HCT116 (cell line): ENCODE results near the gene SLC34A3. TPM values are rescaled to one million over a fixed set of nuclear protein-coding genes. Genes with fewer than 3 reads are reported as not detected.

ENCODE experiments used
- ATAC-seq: fragments of 200-7000 bp; cut with Tn5 transposase; 2 replicates; pipeline ENCODE4 v1.9.1; 2020; ENCODE audit warnings: mild to moderate bottlenecking, moderate library complexity
- BruUV-seq: library from RNA; stranded (reverse); fragments of 400-500 nt; replicated peaks from 2 replicates; lab custom pipeline; 2021; lab: Mats Ljungman, UMichigan
- CTCF ChIA-PET: fragments of 300-600 bp; sonication (Branson Sonifier 250); formaldehyde crosslinking; loops from one replicate; lab custom pipeline; 2021; ENCODE audit warnings: antibody characterized with exemption; lab: Charles Lee
- POLR2A ChIA-PET: fragments of 300-600, 350-600 bp; sonication (Branson Sonifier 250); formaldehyde crosslinking; loops from one replicate; lab custom pipeline; 2021; ENCODE audit warnings: antibody characterized with exemption; lab: Charles Lee
- RAD21 ChIA-PET, 2 experiments: fragments of 300-600 bp; sonication (Branson Sonifier 250); formaldehyde crosslinking; loops; one replicate each; lab custom pipeline; 2023; ENCODE audit warnings: low total read pairs in 2 of 2; ENCODE audit not compliant: uncharacterized antibody in 2 of 2, unreplicated experiment in 2 of 2, low non-redundant PET in 1 of 2; lab: Charles Lee
- DNase-seq: peaks from one replicate; pipeline ENCODE4 v3.0.0-alpha.2; 2010; ENCODE audit warnings: low read depth, low spot score
- H2AFZ ChIP-seq: fragments of 200-600 bp; shearing (Covaris generic), sonication (generic); 2 replicates; pipeline ENCODE4 v1.6.1; 2017; ENCODE audit warnings: low read depth, mixed run types, mixed read lengths, antibody characterized with exemption, low read length; ENCODE audit not compliant: poor library complexity, severe bottlenecking
- H3K27ac ChIP-seq: 2 replicates; pipeline ENCODE4 v1.5.1; 2012; ENCODE audit warnings: low read depth, low read length
- H3K27me3 ChIP-seq: fragments of 200-600 bp; sonication (generic); 2 replicates; pipeline ENCODE4 v1.6.1; 2016; ENCODE audit warnings: mixed run types, low read length, mixed read lengths; ENCODE audit not compliant: insufficient read depth
- H3K36me3 ChIP-seq, 2 experiments: fragments of 200-500 bp in 1 of 2; fragments of 200-600 bp in 1 of 2; sonication (Bioruptor generic) in 1 of 2; sonication (generic) in 1 of 2; 2 replicates each; pipeline versions ENCODE4 v1.5.1 to v1.6.1; 2014 to 2016; ENCODE audit warnings: low read length in 2 of 2, inconsistent platforms in 1 of 2, mixed read lengths in 1 of 2, mixed run types in 1 of 2; ENCODE audit not compliant: insufficient read depth in 2 of 2, control insufficient read depth in 1 of 2
- H3K4me1 ChIP-seq, 2 experiments: fragments of 200-600 bp in 1 of 2; sonication (generic) in 1 of 2; 2 replicates each; pipeline versions ENCODE4 v1.5.1 to v1.6.1; 2012 to 2017; ENCODE audit warnings: low read length in 2 of 2, inconsistent platforms in 1 of 2, mild to moderate bottlenecking in 1 of 2, mixed read lengths in 1 of 2, mixed run types in 1 of 2, moderate library complexity in 1 of 2; ENCODE audit not compliant: insufficient read depth in 2 of 2, control insufficient read depth in 1 of 2
- H3K4me2 ChIP-seq: fragments of 200-600 bp; sonication (generic); 2 replicates; pipeline ENCODE4 v1.6.1; 2017; ENCODE audit warnings: mixed run types, low read length, mixed read lengths
- H3K4me3 ChIP-seq, 2 experiments: fragments of 200-600 bp in 1 of 2; sonication (generic) in 1 of 2; replicated peaks in 1 of 2; 2 replicates each; pipeline ENCODE4 v1.5.1; 2011 to 2016; ENCODE audit warnings: low read length in 2 of 2, control low read depth in 1 of 2, low read depth in 1 of 2, mild to moderate bottlenecking in 1 of 2, mixed read lengths in 1 of 2, mixed run types in 1 of 2
- H3K79me2 ChIP-seq: fragments of 200-600 bp; sonication (generic); 2 replicates; pipeline ENCODE4 v1.6.1; 2017; ENCODE audit warnings: mild to moderate bottlenecking, mixed run types, low read length, moderate library complexity, mixed read lengths; ENCODE audit not compliant: insufficient read depth
- H3K9ac ChIP-seq: fragments of 200-600 bp; sonication (generic); 2 replicates; pipeline ENCODE4 v1.6.1; 2016; ENCODE audit warnings: low read length, mixed read lengths
- H3K9me2 ChIP-seq: fragments of 200-600 bp; sonication (generic), shearing (Covaris generic); 2 replicates; pipeline ENCODE4 v1.6.1; 2017; ENCODE audit warnings: mixed run types, mild to moderate bottlenecking, moderate library complexity; ENCODE audit not compliant: insufficient read depth
- H3K9me3 ChIP-seq, 2 experiments: fragments of 200-500 bp in 1 of 2; fragments of 200-600 bp in 1 of 2; sonication (Bioruptor generic) in 1 of 2; sonication (generic) in 1 of 2; 2 replicates each; pipeline ENCODE4 v1.6.1; 2014 to 2017; ENCODE audit warnings: low read length in 2 of 2, mixed read lengths in 2 of 2, inconsistent platforms in 1 of 2, low read depth in 1 of 2, mild to moderate bottlenecking in 1 of 2, mixed run types in 1 of 2, moderate library complexity in 1 of 2; ENCODE audit not compliant: control insufficient read depth in 1 of 2, insufficient read depth in 1 of 2
- H4K20me1 ChIP-seq: fragments of 200-600 bp; sonication (generic), shearing (Covaris generic); 2 replicates; pipeline ENCODE4 v1.6.1; 2017; ENCODE audit warnings: mixed run types, mild to moderate bottlenecking, moderate library complexity; ENCODE audit not compliant: insufficient read depth
- CBX3 ChIP-seq: IDR thresholded peaks from 2 replicates; pipeline ENCODE4 v1.6.1; 2012; ENCODE audit warnings: low read depth
- CEBPB ChIP-seq: IDR thresholded peaks from 2 replicates; pipeline ENCODE4 v1.6.1; 2012; ENCODE audit warnings: low read depth
- FOSL1 ChIP-seq: IDR thresholded peaks from 2 replicates; pipeline ENCODE4 v1.6.1; 2012; ENCODE audit warnings: low read depth
- POLR2AphosphoS5 ChIP-seq: IDR thresholded peaks from 2 replicates; pipeline ENCODE4 v1.6.1; 2011; ENCODE audit warnings: mild to moderate bottlenecking, low read depth, low read length, moderate library complexity
- SIN3A ChIP-seq: IDR thresholded peaks from 2 replicates; pipeline ENCODE4 v1.6.1; 2012; ENCODE audit warnings: low read depth
- SRF ChIP-seq: IDR thresholded peaks from 2 replicates; pipeline ENCODE4 v1.6.1; 2012; ENCODE audit warnings: low read depth
- TCF7L2 ChIP-seq: IDR thresholded peaks from 2 replicates; pipeline ENCODE4 v1.7.0; 2011; ENCODE audit warnings: borderline replicate concordance, inconsistent platforms; ENCODE audit not compliant: insufficient read depth, insufficient read length; ENCODE audit errors: extremely low read depth
- YY1 ChIP-seq: IDR thresholded peaks from 2 replicates; pipeline ENCODE4 v1.6.1; 2011; ENCODE audit warnings: low read length, low read depth, moderate library complexity, mild to moderate bottlenecking; ENCODE audit not compliant: insufficient replicate concordance; ENCODE audit errors: extremely low read depth
- ZFX ChIP-seq: fragments of 450-650 bp; IDR thresholded peaks from 2 replicates; pipeline ENCODE4 v1.6.1; 2017
- intact Hi-C: fragments of 100-400 bp; cut with micrococcal nuclease; formaldehyde crosslinking; loops from 2 replicates; pipeline ENCODE4 v1.10.0; 2022
- total RNA-seq: library from RNA; stranded (reverse); gene quantifications from one replicate; pipeline ENCODE4 v1.2.1, GENCODE V29; 2021; ENCODE audit not compliant: unreplicated experiment
- TF ChIP-seq, protein P1 (sequence below): IDR thresholded peaks from 2 replicates; pipeline ENCODE4 v1.6.1; 2012
- TF ChIP-seq, protein P2 (sequence below): IDR thresholded peaks from 2 replicates; pipeline ENCODE4 v1.6.1; 2012

The SLC34A3 gene
- total RNA-seq, 1 experiment from 2014 or later = 0.15 TPM

DNA sequence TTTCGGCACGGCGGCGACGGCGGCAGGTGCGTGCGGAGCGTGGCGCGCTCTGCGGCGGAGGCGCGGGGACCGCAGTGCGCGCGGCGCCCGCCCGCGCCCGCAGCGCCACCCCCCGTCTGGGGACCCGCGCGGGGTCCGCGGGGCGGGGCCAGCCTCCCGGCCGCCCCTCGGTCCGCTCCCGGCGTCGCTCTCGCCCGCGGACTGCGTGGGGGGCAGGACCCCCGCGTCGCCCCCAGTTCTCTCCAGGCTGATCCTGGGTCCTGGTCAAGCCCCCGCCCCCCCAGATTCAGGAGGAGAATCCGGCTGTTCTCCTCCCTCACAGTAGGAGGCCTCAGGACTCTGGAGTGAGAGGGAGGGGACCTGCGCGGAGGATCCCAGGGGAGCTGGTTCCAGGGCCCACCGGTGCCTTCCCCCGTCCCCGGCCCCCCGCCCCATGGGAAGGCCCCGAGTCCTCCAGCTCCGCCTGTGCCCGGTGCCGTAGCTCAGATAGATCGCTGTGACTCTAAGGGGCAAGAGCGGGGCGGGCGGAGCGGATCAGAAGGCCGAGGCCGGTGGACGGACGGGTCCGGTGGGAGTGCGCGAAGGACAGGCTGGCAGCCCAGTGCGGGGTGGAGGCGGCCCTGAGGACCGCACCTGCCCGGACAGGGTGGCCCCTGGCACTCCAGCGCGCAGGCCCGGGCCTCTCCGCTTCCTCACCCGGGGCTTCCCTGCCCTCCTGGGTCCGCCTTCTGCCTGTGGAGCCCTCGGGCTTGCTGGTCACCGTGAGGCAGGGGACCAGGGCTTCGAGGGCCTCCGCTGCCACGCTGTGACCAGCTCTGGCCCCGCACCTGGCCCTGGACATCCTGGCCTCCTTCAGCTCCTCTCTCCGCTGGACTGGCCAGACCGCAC, 8.3 kb upstream of the SLC34A3 start, which contains the start of gene RNF208:
TSS of gene RNF208 (minus strand) at position 51 of the 888 bp plus-strand sequence. CDS start 1,028 bp downstream, outside the sequence.
- Histone ChIP-seq H3K4me2 (peak within 1 kb of the TSS; percentile 99), H4K20me1 (no peaks in the 10 kb centered on the region), H3K79me2 (no peaks in the 10 kb centered on the region), H3K9ac (peak within 1 kb of the TSS; percentile 97)
- TF ChIP-seq SIN3A (no peak), ZFX (peak; percentile 67)
- TF ChIP-seq, all 23 proteins: peak for 1
- CTCF ChIA-PET = interaction anchor here (1.0 to 3.2 kb wide), 8 partner anchors 8 to 176 kb away, joined by 3 to 16 read pairs (median 8); partner anchors contain the start of genes NELFB, NPDC1 and SAPCD2
- RAD21 ChIA-PET = interaction anchor here in 1 of 2 experiments (0.5 kb wide), 1 partner anchor 32 kb away, joined by 5 read pairs; no protein-coding TSS in a partner anchor
- H3K9me3 ChIP-seq = no peaks in the 10 kb centered on the region
- H3K27ac ChIP-seq = peak within 1 kb of the TSS; percentile 98
- peak within 1 kb of the TSS; percentile 82 to 99 for H3K4me3 ChIP-seq
- BruUV-seq = TSS peak; percentile 47
- H2AFZ ChIP-seq = no peak within 1 kb of the TSS
- no peaks in the 10 kb centered on the region for H3K9me2 ChIP-seq
- POLR2A ChIA-PET = interaction anchor here (0.5 to 1.6 kb wide), 8 partner anchors 14 to 136 kb away, joined by 3 to 19 read pairs (median 4); partner anchors contain the start of genes MAN1B1, NDOR1, SSNA1 and TMEM203
- ATAC-seq = peak; percentile 2
- intact Hi-C loops = loop anchor here (2.0 to 10.0 kb wide), 3 partner anchors 18 to 438 kb away; partner anchors contain the start of genes NDOR1 and TMEM203
- no peaks in the 10 kb centered on the region for H3K36me3 ChIP-seq
- H3K27me3 ChIP-seq = no peaks in the 10 kb centered on the region
- H3K4me1 ChIP-seq = peaks cover 52 to 80% of the 10 kb centered on the region in 2 experiments
- DNase-seq = no peak

DNA sequence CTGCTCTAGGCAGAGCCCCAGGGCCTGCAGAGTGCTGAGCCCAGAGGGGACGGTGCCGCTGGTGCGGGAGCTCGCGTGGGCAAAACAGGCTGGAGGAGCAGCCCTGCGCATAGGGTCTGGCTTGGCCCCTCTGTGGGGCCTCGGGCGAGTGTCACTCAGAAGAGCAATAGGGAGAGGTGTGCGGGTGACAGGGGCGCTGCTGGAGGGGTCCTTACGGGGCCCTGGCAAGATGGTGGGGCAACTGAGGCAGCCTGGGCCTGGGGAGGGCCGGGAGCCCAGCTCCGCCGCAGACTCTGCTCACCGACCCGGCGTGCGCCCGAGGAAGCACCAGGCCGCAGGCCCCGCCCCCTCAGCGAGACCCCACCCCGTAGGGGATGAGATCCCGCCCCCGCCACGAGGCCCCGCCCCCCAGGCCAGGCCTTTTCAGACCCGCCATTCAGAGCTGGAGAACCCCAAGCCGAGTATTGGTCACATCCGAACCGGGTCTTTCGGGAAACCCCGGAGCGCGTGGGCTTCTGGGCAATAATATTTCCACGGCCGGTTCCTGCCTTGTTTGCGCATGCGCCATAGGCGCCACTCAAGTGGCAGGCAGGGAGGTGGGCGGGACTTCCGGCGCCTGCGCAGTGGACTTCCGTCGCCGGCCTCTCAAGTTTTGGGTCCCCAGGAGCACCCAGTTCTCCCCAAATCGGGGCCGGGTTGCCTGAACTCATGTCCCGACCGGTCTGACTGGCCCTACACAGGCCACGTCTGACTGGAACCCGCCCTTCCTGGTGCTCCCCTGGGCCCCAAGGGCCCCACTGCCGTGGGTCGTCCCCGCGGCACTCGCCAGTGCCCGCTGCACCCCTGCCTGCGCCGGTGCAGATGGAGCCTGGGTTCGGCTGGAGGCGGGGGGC, 7.4 kb upstream of the SLC34A3 start:
- Histone ChIP-seq H3K9ac (peak overlapping the region; percentile 97), H3K27ac (peak overlapping the region; percentile 98), H4K20me1 (no peaks in the 10 kb centered on the region), H3K4me1 (peaks cover 48 to 79% of the 10 kb centered on the region in 2 experiments), H3K9me3 (no peaks in the 10 kb centered on the region), H3K27me3 (no peaks in the 10 kb centered on the region), H3K79me2 (no peaks in the 10 kb centered on the region), H2AFZ (no peak overlapping the region), H3K36me3 (no peaks in the 10 kb centered on the region), H3K9me2 (no peaks in the 10 kb centered on the region), H3K4me3 (peak overlapping the region; percentile 82 to 99), H3K4me2 (peak overlapping the region; percentile 99)
- no TSS peak for BruUV-seq
- DNase-seq = peak; percentile 97
- ATAC-seq = peak; percentile 69
- ChIA-PET RAD21 (interaction anchor here (0.5 to 0.6 kb wide), 4 partner anchors 33 to 78 kb away, joined by 3 to 5 read pairs (median 3); no protein-coding TSS in a partner anchor), CTCF (interaction anchor here (1.0 to 3.2 kb wide), 8 partner anchors 9 to 177 kb away, joined by 3 to 16 read pairs (median 8); partner anchors contain the start of genes NELFB, NPDC1 and SAPCD2), POLR2A (interaction anchor here (0.5 to 1.6 kb wide), 13 partner anchors 9 to 222 kb away, joined by 3 to 19 read pairs (median 4); partner anchors contain the start of genes MAN1B1, NDOR1, SSNA1 and TMEM203)
- intact Hi-C loops = loop anchor here (2.0 to 10.0 kb wide), 3 partner anchors 19 to 439 kb away; partner anchors contain the start of genes NDOR1 and TMEM203
- no peak for TF ChIP-seq FOSL1
- TF ChIP-seq CEBPB = no peak
- TF ChIP-seq, protein P1, sequence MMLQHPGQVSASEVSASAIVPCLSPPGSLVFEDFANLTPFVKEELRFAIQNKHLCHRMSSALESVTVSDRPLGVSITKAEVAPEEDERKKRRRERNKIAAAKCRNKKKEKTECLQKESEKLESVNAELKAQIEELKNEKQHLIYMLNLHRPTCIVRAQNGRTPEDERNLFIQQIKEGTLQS = no peak
- TF ChIP-seq CBX3 = no peak
- peak; percentile 24 for TF ChIP-seq ZFX
- TF ChIP-seq SRF = no peak
- TF ChIP-seq YY1 = peak; percentile 83
- peak; percentile 89 for TF ChIP-seq POLR2AphosphoS5
- no peak for TF ChIP-seq TCF7L2
- TF ChIP-seq, protein P2, sequence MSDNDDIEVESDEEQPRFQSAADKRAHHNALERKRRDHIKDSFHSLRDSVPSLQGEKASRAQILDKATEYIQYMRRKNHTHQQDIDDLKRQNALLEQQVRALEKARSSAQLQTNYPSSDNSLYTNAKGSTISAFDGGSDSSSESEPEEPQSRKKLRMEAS = no peak
